ENCODE data around the gene TSPAN17.

GRCh38 chr5:176695073-176695472 is 47.8 kb downstream of the TSPAN17 start:
- no peak for TF ChIP-seq CTCF (IDR thresholded peaks at IDR 0.05)
- no peak for TF ChIP-seq POLR2A (IDR thresholded peaks at IDR 0.05)

All from lower leg skin (tissue), 3 donors.